Vagina (tissue), 2 donors: ENCODE data around the gene CELA2A. TPM values are rescaled to one million over a fixed set of nuclear protein-coding genes. Genes with fewer than 3 reads are reported as not detected.

Source experiments
- DNase-seq, 2 donors: peaks; one replicate each; pipeline ENCODE4 v3.0.0-alpha.2; 2017; ENCODE audit errors: extremely low spot score in 2 of 2
- H3K27ac ChIP-seq: fragments of 200-600 bp; sonication (generic); one replicate; pipeline ENCODE4 v1.5.1; 2019
- H3K27me3 ChIP-seq: fragments of 200-600 bp; sonication (generic); one replicate; pipeline ENCODE4 v1.5.1; 2019
- H3K36me3 ChIP-seq, 2 donors: fragments of 200-600 bp; sonication (generic); one replicate each; pipeline ENCODE4 v1.5.1; 2017 to 2019
- H3K4me1 ChIP-seq: fragments of 200-600 bp; sonication (generic); one replicate; pipeline ENCODE4 v1.5.1; 2019
- H3K4me3 ChIP-seq, 2 donors: fragments of 200-600 bp; sonication (generic); 1 replicate in 1 of 2; 2 replicates in 1 of 2; pipeline ENCODE4 v1.5.1; 2016 to 2019
- H3K9me3 ChIP-seq: fragments of 200-600 bp; sonication (generic); one replicate; pipeline ENCODE4 v1.5.1; 2019
- CTCF ChIP-seq, 3 experiments: fragments of 450-650 bp in 2 of 3; fragments of 200-600 bp in 1 of 3; sonication (generic) in 1 of 3; IDR thresholded peaks; one replicate each; pipeline ENCODE4 v1.5.1; 2017 to 2019; ENCODE audit warnings: antibody characterized with exemption in 3 of 3, mild to moderate bottlenecking in 2 of 3, moderate library complexity in 2 of 3
- POLR2A ChIP-seq, 2 donors: fragments of 450-650 bp; IDR thresholded peaks; one replicate each; pipeline ENCODE4 v1.6.1; 2017; ENCODE audit warnings: antibody characterized with exemption in 2 of 2, mild to moderate bottlenecking in 2 of 2, moderate library complexity in 2 of 2
- POLR2AphosphoS5 ChIP-seq, 2 donors: sonication (generic); formaldehyde crosslinking; IDR thresholded peaks; one replicate each; pipeline ENCODE4 v1.9.0; 2017; ENCODE audit warnings: antibody characterized with exemption in 2 of 2, mild to moderate bottlenecking in 2 of 2, low read depth in 1 of 2; ENCODE audit not compliant: insufficient read depth in 1 of 2
- intact Hi-C: fragments of 100-400 bp; cut with DNase I; formaldehyde crosslinking; loops from one replicate; pipeline ENCODE4 v1.15.1; 2023
- total RNA-seq: library from RNA; depleted of rRNA; stranded (reverse); fragments of >200 nt; gene quantifications from one replicate; pipeline ENCODE4 v1.2.3, GENCODE V29; 2016

CELA2A gene
- total RNA-seq, 1 donor from 2014 or later: not detected

GRCh38 chr1:15492596-15492995 is 36.1 kb downstream of the CELA2A start:
- Histone ChIP-seq H3K27me3 (no peaks in the 10 kb centered on the region), H3K36me3 (peaks cover 0 to 14% of the 10 kb centered on the region in 2 donors), H3K27ac (no peak overlapping the region), H3K4me3 (no peak overlapping the region), H3K4me1 (no peaks in the 10 kb centered on the region), H3K9me3 (no peaks in the 10 kb centered on the region)
- intact Hi-C loops: no loop called here
- DNase-seq: no peak
- TF ChIP-seq CTCF (IDR thresholded peaks at IDR 0.05): no peak

GRCh38 chr1:15493869-15494390 is 37.4 kb downstream of the CELA2A start:
- intact Hi-C loops: no loop called here
- Histone ChIP-seq H3K4me1 (no peaks in the 10 kb centered on the region), H3K9me3 (no peaks in the 10 kb centered on the region), H3K4me3 (no peak overlapping the region), H3K27me3 (no peaks in the 10 kb centered on the region), H3K36me3 (peaks cover 0 to 14% of the 10 kb centered on the region in 2 donors), H3K27ac (no peak overlapping the region)
- no peak for DNase-seq
- TF ChIP-seq POLR2AphosphoS5 (IDR thresholded peaks at IDR 0.05; ENCODE audit: insufficient read depth in 1 of 2, low read depth in 1 of 2) (no peak), POLR2A (IDR thresholded peaks at IDR 0.05) (no peak), CTCF (IDR thresholded peaks at IDR 0.05) (no peak)

GRCh38 chr1:15500184-15501178 is 43.9 kb downstream of the CELA2A start:
- no peak overlapping the region for H3K4me3 ChIP-seq
- intact Hi-C loops: no loop called here
- TF ChIP-seq CTCF (IDR thresholded peaks at IDR 0.05) (no peak), POLR2A (IDR thresholded peaks at IDR 0.05) (no peak), POLR2AphosphoS5 (IDR thresholded peaks at IDR 0.05; ENCODE audit: insufficient read depth in 1 of 2, low read depth in 1 of 2) (no peak)
- H3K4me1 ChIP-seq: no peaks in the 10 kb centered on the region
- DNase-seq: no peak
- H3K9me3 ChIP-seq: no peaks in the 10 kb centered on the region
- H3K36me3 ChIP-seq: peaks cover 0 to 8% of the 10 kb centered on the region in 2 donors
- no peak overlapping the region for H3K27ac ChIP-seq
- no peaks in the 10 kb centered on the region for H3K27me3 ChIP-seq

- Histone ChIP-seq H3K27ac (no peak overlapping the region), H3K27me3 (no peaks in the 10 kb centered on the region), H3K4me1 (no peaks in the 10 kb centered on the region), H3K36me3 (peaks cover 0 to 13% of the 10 kb centered on the region in 2 donors), H3K4me3 (no peak overlapping the region), H3K9me3 (no peaks in the 10 kb centered on the region)
- intact Hi-C loops: no loop called here
- DNase-seq: no peak
- TF ChIP-seq POLR2AphosphoS5 (IDR thresholded peaks at IDR 0.05; ENCODE audit: insufficient read depth in 1 of 2, low read depth in 1 of 2) (no peak), CTCF (IDR thresholded peaks at IDR 0.05) (peak in 1 of 3 experiments; percentile 7)
Observed at GRCh38 chr1:15501208-15502032, 44.9 kb downstream of the CELA2A start.
